Activated effector memory CD4-positive, alpha-beta T cell treated with Interleukin-2 at 50 U/mL for 16 hours (primary cell): ENCODE data around the gene ABHD16A.
"Not testable (repeated sequence)": the region's sequence is repeated elsewhere in the genome, so short reads cannot be mapped to it uniquely, and the experiment has no call there.

Experiments
- DNase-seq: peaks from one replicate; pipeline ENCODE4 v3.0.0-alpha.2; 2020

ABHD16A gene

DNA sequence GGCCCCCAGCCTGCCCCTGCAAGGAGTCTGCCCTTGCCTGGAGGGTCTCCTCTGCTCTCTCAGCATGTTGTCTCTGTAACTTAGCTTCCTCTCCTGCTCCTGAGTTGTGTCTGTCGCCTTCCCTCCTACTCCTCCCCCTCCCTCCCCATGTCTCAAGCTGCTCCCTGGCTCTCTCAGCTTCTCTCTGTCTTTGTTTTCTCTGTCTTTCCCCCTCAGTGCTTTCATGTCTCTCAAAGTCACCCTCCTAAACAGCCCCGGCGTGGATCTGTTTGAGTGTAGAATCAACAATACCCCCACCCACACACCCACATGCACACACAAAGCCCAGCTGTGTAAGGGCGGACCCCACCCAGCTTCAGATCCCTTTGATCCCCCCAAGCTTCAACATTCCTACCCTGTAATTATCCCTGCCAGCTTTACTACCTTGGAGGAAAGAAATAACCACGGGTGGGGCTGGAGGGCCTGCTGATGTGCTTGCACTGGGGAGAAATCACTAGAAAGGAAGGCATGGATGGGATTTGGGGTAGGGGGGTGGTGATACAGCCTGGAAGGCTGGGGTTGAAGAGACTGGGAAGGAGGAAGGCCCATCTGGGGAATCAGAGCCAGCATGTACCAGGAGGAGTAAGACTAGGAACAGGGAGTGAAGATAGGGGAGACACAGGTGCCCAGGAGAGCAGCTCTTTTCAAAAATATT is 11.0 kb upstream of the ABHD16A start:
- DNase-seq, result no peak

DNA sequence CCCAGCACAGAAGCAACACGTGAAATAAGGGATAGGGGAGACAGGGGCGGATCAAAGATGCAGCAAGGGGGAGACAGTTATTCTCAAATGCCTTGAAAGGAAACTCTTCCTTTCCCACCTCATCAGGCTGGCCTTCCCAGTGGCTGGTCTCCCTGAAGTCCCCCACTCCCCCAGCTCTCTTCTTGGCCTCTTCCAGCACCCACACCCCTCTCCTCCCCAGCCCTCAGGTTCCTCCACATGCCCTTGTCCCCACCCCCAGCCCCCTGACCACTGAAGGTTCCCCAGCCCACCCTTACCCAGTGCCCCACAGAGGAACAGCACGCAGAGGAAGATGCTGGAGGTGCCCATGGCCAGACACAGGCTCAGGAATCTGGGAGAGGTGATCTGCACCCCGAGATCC is 10.3 kb upstream of the ABHD16A start:
- DNase-seq, result no peak

DNA sequence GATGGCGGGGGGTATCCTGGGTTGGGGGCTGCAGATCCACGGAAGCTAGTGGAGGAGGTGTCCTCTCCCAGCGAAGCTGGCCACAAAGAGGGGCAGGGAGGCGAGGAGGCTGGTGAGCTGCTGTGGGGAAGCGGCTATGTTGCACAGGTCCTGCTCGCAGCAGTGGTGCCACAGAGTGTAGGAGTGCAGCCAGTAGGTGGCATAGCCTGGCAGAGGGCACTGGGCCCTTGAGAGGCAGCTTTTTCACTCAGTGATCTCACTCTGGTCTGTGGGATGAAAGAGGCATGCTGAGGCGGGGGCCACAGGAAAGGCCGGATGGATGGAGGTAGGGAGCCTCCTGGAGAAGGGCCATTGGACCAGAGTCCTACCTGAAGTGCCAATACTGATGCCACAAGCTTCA is 9.2 kb upstream of the ABHD16A start:
- no peak for DNase-seq

- no peak for DNase-seq
Observed at GRCh38 chr6:31711233-31711632, 8.1 kb upstream of the ABHD16A start.

DNA sequence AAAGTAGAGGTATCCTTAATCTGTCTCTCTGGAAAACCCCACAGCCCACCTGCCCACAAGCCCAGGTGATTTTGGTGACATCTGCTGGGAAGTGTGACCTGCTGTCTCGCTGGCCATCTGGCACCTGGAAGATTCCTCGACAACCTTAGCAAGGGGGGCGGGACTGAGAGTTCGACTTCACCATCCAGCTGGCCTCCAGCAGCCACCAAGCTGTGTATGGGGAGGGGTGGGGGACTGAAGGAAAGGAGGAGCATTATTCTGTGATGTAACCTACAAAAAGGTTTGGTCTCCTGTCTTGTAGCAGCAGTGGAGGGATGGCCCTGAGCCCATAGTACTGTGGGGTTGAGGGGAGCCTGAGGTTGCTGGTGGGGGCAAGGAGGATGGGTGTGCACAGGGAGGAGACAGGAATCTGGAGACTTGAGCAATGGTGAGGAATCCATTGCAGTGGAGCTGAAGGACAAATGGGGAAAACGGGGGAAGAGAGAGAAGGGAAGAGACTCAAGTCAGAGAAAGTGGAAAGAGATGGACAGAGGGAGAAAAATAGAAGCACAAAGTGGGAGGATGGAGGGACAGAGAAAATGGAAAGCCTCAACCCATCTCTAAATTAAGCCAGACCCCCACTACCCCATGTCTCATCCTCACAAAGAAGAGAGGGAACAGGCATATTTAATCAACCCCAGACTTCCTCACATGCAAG is 7.5 kb upstream of the ABHD16A start:
- DNase-seq, result no peak

GRCh38 chr6:31709157-31709556 is 6.0 kb upstream of the ABHD16A start:
- DNase-seq, result not testable (repeated sequence)

- DNase-seq, result no peak
Observed at GRCh38 chr6:31708224-31708623, 5.1 kb upstream of the ABHD16A start.

- no peak for DNase-seq
Observed at GRCh38 chr6:31707701-31708100, 4.6 kb upstream of the ABHD16A start.

DNA sequence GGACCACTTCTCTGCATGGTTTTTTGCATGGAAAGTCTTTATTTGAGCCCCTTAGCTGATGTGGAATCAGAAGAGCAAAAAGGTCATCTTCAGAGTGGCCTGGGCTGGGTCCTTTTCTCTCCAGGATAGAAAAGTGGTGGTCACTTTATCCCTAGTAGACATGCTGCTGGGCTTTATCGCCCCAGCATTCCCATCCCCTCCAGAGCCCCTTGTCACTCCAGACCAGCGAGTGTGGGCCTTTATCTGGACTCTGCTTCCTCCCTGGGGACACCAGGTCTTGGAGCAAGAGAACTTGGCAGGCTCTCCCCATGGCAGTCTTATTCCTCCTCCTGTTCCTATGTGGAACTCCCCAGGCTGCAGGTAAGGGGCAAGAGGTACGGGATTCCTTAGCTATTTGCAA is 3.5 kb upstream of the ABHD16A start, which contains the start of gene LY6G6F:
LY6G6F (plus strand) TSS at position 268 of the 400 bp plus-strand sequence; CDS start at position 309, 41 bp downstream.
- DNase-seq, result no peak

- DNase-seq, result no peak
Observed at GRCh38 chr6:31705931-31706330, 2.8 kb upstream of the ABHD16A start.

DNA sequence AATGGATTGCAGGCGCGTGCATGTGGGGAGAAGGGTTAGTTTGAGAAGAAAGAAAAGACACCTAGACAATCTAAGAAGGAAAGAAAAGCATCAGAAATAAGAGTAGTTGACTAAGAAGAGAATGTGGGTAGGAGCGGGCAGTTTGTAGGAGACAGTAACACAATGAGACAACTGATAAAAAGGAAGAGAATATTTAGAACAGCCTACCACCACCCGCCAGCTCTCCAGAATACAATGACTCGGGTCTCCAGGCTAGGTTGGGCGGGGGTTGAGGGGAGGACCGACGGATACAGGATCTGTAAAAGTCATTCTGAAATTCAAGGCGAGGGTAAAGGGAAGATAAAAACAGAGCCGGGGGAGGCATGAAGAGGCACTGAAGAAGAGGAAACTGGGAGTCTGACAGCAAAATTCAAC is 712 bp downstream of the ABHD16A start:
- no peak for DNase-seq

DNA sequence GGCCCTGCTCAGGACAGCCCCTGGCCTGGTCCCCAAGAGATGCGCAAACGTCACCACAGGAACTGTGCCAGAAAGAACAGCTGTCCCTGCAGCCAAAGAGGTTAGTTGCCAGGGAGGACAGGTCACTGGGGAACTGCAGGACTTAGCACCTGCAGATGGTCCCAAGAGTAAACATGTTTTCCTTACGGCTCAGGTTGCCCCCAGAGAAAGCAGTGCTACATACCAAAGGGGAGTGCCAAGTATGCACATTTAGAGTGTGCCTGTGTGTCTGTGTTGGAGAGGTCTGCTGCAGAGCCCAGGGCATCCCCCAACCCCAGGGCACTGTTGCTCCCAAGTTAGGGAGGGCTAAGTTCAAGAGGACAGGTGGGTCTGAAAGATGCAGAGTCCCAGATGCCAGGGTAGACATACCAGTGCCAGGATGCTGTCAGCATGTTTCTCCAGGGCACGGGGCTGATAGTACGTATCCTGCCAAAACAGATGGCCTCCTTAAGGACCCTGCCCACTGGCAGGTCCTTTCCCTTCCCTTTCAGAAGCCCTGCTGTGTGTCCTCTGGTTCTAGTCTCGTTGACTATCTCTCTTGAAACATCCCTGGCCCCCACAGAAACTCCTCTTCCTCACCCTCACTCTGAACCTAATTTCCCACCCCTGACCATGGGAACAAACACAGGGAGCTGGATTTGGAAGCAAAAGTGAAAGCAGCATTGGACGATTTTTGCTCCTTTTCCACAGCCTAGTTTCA is 1.3 kb downstream of the ABHD16A start:
- no peak for DNase-seq

GRCh38 chr6:31700740-31701401 is 2.3 kb downstream of the ABHD16A start:
- DNase-seq, result no peak

DNA sequence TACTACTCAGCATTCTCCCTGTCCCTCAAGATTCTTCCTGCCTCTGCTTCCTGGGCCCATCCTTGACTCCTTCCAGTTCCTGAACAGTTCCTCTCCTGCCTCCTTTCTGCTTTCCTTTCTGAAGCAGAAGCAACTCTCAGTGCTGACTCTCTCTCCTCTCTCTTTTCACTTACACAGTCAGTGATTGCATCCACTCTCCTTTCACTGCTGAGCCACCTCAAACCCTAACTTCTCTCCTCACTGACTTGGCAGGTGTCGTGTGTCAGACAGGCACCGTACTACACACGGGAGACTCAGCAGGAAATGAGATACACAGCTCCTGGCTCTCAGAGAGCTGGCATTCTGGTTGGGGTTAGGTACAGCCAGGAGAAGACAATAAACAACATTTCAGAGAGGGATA is 5.6 kb downstream of the ABHD16A start:
- no peak for DNase-seq

GRCh38 chr6:31693535-31693934 is 9.6 kb downstream of the ABHD16A start:
- DNase-seq, result no peak

DNA sequence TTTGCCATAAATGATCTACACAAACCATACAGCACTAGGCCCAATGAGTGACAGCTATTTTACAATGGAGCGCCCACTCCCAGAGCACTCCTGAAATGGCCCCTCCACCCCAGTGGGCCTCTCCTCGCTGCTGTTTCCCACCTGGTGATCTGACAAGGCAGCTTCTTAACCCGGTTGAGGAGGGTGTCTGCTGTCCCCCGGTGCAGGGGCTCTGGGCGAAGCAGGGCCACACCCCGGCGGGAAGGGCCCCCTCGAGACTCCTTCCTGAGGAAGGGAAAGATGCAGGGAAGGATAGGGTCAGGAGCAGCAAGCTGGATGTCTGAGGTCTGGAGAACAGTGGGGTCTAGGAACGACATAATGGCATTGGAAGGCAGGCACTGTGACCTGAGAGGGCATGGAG is 10.2 kb downstream of the ABHD16A start:
- no peak for DNase-seq

DNA sequence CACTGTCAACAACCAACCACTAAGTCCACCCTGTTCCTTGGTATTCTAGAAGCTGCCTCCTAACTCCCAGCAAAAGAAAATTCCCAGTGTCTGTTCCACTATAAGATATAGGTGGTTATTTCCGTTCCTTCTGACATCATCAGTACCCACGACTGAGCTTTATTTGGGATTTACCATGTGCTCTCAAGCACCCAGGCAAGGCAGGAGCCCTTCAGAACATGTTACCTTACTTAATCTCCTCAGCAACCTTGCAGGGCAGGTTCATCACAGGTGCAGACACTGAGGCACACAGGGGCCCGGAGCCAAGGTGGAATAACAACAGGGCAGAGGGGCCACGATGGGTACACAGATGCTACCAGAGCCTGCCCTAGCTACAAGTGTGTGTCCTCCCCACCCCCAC is 10.8 kb downstream of the ABHD16A start:
- no peak for DNase-seq

DNA sequence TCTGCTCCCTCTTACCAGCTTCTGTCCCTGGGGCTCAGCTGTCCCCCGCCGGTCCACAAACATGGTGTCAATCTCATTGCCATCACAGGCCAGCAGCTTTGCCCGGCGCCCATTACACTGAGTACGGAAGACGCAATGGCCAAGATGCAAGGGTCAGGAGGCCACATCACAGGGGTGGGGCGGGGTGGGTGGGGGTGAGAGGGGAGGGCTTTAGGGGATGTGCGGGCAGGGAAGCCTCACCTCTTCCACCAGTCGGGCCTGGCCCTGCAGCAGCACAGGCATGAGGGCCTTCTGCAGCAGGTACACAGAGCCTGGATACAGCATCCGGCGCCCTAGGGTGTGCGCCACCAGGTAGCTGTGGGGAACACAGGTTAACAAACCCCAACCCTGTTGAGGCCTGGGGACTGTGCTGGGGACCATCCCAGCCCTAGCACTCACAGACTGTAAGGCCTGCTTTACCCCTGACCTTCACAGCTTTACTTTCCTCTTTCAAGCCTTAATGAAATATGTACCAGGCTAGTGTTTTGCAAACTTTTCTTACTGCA is 11.5 kb downstream of the ABHD16A start:
- DNase-seq, result no peak

DNA sequence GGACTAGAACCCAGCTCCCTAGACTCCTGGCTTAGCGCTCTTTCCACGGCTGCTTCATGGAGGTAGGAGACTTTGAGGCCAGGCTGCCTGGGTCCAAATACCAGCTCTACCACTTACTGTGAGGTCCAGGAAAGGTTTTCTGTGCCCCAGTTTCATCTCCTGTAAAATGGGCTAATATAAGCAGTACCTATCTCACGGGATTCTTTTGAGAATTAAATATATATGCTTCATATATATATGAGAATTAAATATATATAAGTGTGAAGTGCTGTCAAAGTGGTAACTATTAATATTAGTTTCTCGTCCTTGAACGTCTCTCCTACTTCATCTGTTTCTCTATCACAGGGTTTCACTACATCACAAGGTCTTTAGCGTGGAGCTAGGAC is 12.1 kb downstream of the ABHD16A start:
- DNase-seq, result no peak

DNA sequence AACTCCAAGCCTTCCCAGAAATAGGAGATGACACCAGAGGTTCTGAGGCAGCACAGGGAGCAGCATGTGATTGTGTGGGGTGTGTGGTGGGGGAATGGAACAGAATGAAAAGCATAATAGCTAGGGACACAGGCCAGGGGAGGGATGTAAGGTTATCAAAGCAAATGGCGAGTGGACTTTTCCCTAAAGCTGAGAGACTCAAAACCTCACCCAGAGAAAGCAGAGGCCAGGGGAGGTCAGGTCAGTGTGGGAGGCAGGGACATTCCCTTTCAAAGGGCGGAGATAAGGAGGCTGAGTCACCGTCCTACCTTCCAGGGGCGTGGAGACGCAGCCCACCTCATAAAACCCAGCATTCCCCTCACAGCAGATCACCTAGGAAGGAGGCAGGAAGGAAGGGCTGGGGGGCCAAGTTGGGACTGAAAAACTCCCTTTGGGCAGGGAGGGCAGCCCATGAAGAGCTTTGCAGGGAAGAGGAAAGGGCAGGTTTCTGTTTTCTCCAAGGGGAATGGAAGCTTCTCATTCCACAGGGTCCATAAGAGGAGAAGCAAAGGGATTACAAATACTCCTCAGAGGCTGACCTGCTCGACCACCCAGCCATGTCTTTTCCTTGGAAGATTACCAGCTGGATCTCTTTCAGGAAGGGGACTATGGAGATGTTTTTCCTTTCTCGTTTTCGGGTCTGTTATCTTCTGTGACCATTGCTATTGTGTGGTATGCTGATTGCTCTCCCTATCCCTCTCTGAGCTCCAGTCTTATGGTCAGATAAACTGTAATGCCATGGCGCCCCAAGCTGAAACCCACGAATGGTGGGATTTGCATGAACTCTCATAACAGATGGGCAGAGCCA is 12.7 kb downstream of the ABHD16A start:
- DNase-seq, result no peak

GRCh38 chr6:31689249-31690110 is 13.6 kb downstream of the ABHD16A start:
- no peak for DNase-seq
